BLaER1 (cell line): ENCODE results near the gene PCMT1.

ENCODE experiments used
- H3K27ac ChIP-seq: shearing (Covaris generic); formaldehyde crosslinking; 2 replicates; pipeline ENCODE4 v1.8.1; 2022
- H3K27me3 ChIP-seq: shearing (Covaris generic); formaldehyde crosslinking; 2 replicates; pipeline ENCODE4 v1.8.1; 2022
- H3K36me3 ChIP-seq: shearing (Covaris generic); formaldehyde crosslinking; 2 replicates; pipeline ENCODE4 v1.8.1; 2022
- H3K4me1 ChIP-seq: shearing (Covaris generic); formaldehyde crosslinking; 2 replicates; pipeline ENCODE4 v1.8.1; 2022
- H3K4me2 ChIP-seq: shearing (Covaris generic); formaldehyde crosslinking; 2 replicates; pipeline ENCODE4 v1.8.1; 2022
- H3K4me3 ChIP-seq: shearing (Covaris generic); formaldehyde crosslinking; 2 replicates; pipeline ENCODE4 v1.8.1; 2022
- H3K9ac ChIP-seq: shearing (Covaris generic); formaldehyde crosslinking; 2 replicates; pipeline ENCODE4 v1.8.1; 2022
- H3K9me3 ChIP-seq: shearing (Covaris generic); formaldehyde crosslinking; 2 replicates; pipeline ENCODE4 v1.8.1; 2022
- H4K20me1 ChIP-seq: shearing (Covaris generic); formaldehyde crosslinking; 2 replicates; pipeline ENCODE4 v1.8.1; 2022
- Cebpa-rat ChIP-seq: shearing (Covaris generic); IDR thresholded peaks from 2 replicates; pipeline ENCODE4 v1.8.1; 2022

Gene PCMT1

GRCh38 chr6:149749594-149750135, at the start of gene PCMT1:
TSS of gene PCMT1 (plus strand) at chr6:149749741. CDS start at chr6:149749902, 161 bp downstream.
- no peak for TF ChIP-seq Cebpa-rat
- Histone ChIP-seq H3K4me1 (peaks cover 45% of the 10 kb centered on the region), H3K27ac (peak within 1 kb of the TSS; percentile 86), H3K27me3 (no peaks in the 10 kb centered on the region), H3K4me2 (peak within 1 kb of the TSS; percentile 97), H3K9me3 (no peaks in the 10 kb centered on the region), H3K9ac (peak within 1 kb of the TSS; percentile 93), H3K36me3 (peaks cover 3% of the 10 kb centered on the region), H3K4me3 (peak within 1 kb of the TSS; percentile 99), H4K20me1 (peaks cover 62% of the 10 kb centered on the region)

GRCh38 chr6:149701714-149702113, 47.8 kb upstream of the PCMT1 start:
- H3K4me2 ChIP-seq = no peak overlapping the region
- no peaks in the 10 kb centered on the region for H3K4me1 ChIP-seq
- H3K9me3 ChIP-seq = no peaks in the 10 kb centered on the region
- no peak overlapping the region for H3K9ac ChIP-seq
- no peaks in the 10 kb centered on the region for H3K27me3 ChIP-seq
- no peak overlapping the region for H3K27ac ChIP-seq
- H4K20me1 ChIP-seq = peaks cover 97% of the 10 kb centered on the region
- no peak overlapping the region for H3K4me3 ChIP-seq
- H3K36me3 ChIP-seq = peaks cover 63% of the 10 kb centered on the region
- TF ChIP-seq Cebpa-rat = no peak

GRCh38 chr6:149711711-149712110, 37.8 kb upstream of the PCMT1 start:
- H4K20me1 ChIP-seq = peaks cover 100% of the 10 kb centered on the region
- TF ChIP-seq Cebpa-rat = no peak

GRCh38 chr6:149714442-149714841, 35.1 kb upstream of the PCMT1 start:
- peaks cover 74% of the 10 kb centered on the region for H4K20me1 ChIP-seq
- no peak overlapping the region for H3K9ac ChIP-seq
- no peak for TF ChIP-seq Cebpa-rat
- peaks cover 33% of the 10 kb centered on the region for H3K4me1 ChIP-seq
- no peak overlapping the region for H3K4me2 ChIP-seq
- H3K4me3 ChIP-seq = no peak overlapping the region
- H3K27me3 ChIP-seq = no peaks in the 10 kb centered on the region
- no peaks in the 10 kb centered on the region for H3K9me3 ChIP-seq
- H3K36me3 ChIP-seq = peaks cover 27% of the 10 kb centered on the region
- no peak overlapping the region for H3K27ac ChIP-seq

More at GRCh38 chr6:149711711-149712110, 37.8 kb upstream of the PCMT1 start:
- peaks cover 46% of the 10 kb centered on the region for H3K4me1 ChIP-seq
- no peak overlapping the region for H3K9ac ChIP-seq
- no peak overlapping the region for H3K4me2 ChIP-seq
- no peaks in the 10 kb centered on the region for H3K27me3 ChIP-seq
- H3K4me3 ChIP-seq = no peak overlapping the region
- peaks cover 30% of the 10 kb centered on the region for H3K36me3 ChIP-seq
- no peaks in the 10 kb centered on the region for H3K9me3 ChIP-seq
- no peak overlapping the region for H3K27ac ChIP-seq

- H3K9me3 ChIP-seq = no peaks in the 10 kb centered on the region
- no peak overlapping the region for H3K27ac ChIP-seq
- no peaks in the 10 kb centered on the region for H3K27me3 ChIP-seq
- peaks cover 55% of the 10 kb centered on the region for H4K20me1 ChIP-seq
- H3K4me1 ChIP-seq = peaks cover 22% of the 10 kb centered on the region
- H3K4me2 ChIP-seq = peak overlapping the region; percentile 88
- H3K36me3 ChIP-seq = peaks cover 30% of the 10 kb centered on the region
- H3K9ac ChIP-seq = peak overlapping the region; percentile 98
- no peak for TF ChIP-seq Cebpa-rat
- peak overlapping the region; percentile 96 for H3K4me3 ChIP-seq
Measured at GRCh38 chr6:149716181-149716963, 33.2 kb upstream of the PCMT1 start.

- peaks cover 30% of the 10 kb centered on the region for H3K36me3 ChIP-seq
- H3K27me3 ChIP-seq = no peaks in the 10 kb centered on the region
- no peak for TF ChIP-seq Cebpa-rat
- H3K9ac ChIP-seq = peak overlapping the region; percentile 98
- H3K27ac ChIP-seq = peak overlapping the region; percentile 98
- H3K4me3 ChIP-seq = peak overlapping the region; percentile 96
- peaks cover 47% of the 10 kb centered on the region for H4K20me1 ChIP-seq
- H3K4me2 ChIP-seq = peak overlapping the region; percentile 88
- no peaks in the 10 kb centered on the region for H3K9me3 ChIP-seq
- peaks cover 22% of the 10 kb centered on the region for H3K4me1 ChIP-seq
Measured at GRCh38 chr6:149717255-149717587, 32.3 kb upstream of the PCMT1 start.

- Histone ChIP-seq H3K27me3 (no peaks in the 10 kb centered on the region), H3K9me3 (no peaks in the 10 kb centered on the region), H3K9ac (peak within 1 kb of the TSS; percentile 98), H3K4me1 (peaks cover 22% of the 10 kb centered on the region), H3K4me3 (peak within 1 kb of the TSS; percentile 96), H4K20me1 (peaks cover 41% of the 10 kb centered on the region), H3K36me3 (peaks cover 28% of the 10 kb centered on the region), H3K27ac (peak within 1 kb of the TSS; percentile 98), H3K4me2 (peak within 1 kb of the TSS; percentile 88)
- no peak for TF ChIP-seq Cebpa-rat
Measured at GRCh38 chr6:149717588-149718458, 31.7 kb upstream of the PCMT1 start, which contains the start of gene LATS1. TSS of gene LATS1 (minus strand) at chr6:149718101. CDS start at chr6:149702126, 15,975 bp downstream.

- no peak overlapping the region for H3K9ac ChIP-seq
- H3K27ac ChIP-seq = no peak overlapping the region
- peaks cover 23% of the 10 kb centered on the region for H4K20me1 ChIP-seq
- H3K4me2 ChIP-seq = no peak overlapping the region
- peaks cover 22% of the 10 kb centered on the region for H3K4me1 ChIP-seq
- H3K4me3 ChIP-seq = no peak overlapping the region
- TF ChIP-seq Cebpa-rat = no peak
- H3K27me3 ChIP-seq = no peaks in the 10 kb centered on the region
- H3K36me3 ChIP-seq = peaks cover 31% of the 10 kb centered on the region
- H3K9me3 ChIP-seq = no peaks in the 10 kb centered on the region
Measured at GRCh38 chr6:149719531-149719930, 30.0 kb upstream of the PCMT1 start.

GRCh38 chr6:149723262-149723661, 26.3 kb upstream of the PCMT1 start:
- no peak overlapping the region for H3K27ac ChIP-seq
- H3K4me3 ChIP-seq = no peak overlapping the region
- no peaks in the 10 kb centered on the region for H3K9me3 ChIP-seq
- no peak for TF ChIP-seq Cebpa-rat
- no peaks in the 10 kb centered on the region for H3K27me3 ChIP-seq
- H3K36me3 ChIP-seq = peaks cover 64% of the 10 kb centered on the region
- H3K4me2 ChIP-seq = no peak overlapping the region
- H3K9ac ChIP-seq = no peak overlapping the region
- peaks cover 14% of the 10 kb centered on the region for H3K4me1 ChIP-seq
- no peaks in the 10 kb centered on the region for H4K20me1 ChIP-seq
